ENCODE measurements around the gene CDS1. TPM values are rescaled to one million over a fixed set of nuclear protein-coding genes. Genes with fewer than 3 reads are reported as not detected.
"Not testable (repeated sequence)": the region's sequence is repeated elsewhere in the genome, so short reads cannot be mapped to it uniquely, and the experiment has no call there.

Gene CDS1
- total and polyA plus RNA-seq, 10 donors = 0.15 to 3.8 (median 1.4) TPM

- TF ChIP-seq POLR2AphosphoS5 (IDR thresholded peaks at IDR 0.05) (peak in 1 of 3 donors; percentile 48), CTCF (IDR thresholded peaks at IDR 0.05 in 8 of 11, conservative IDR thresholded peaks at IDR 0.05 in 3 of 11) (no peak), POLR2A (IDR thresholded peaks at IDR 0.05) (no peak)
- WGBS, 5 donors = 81 to 95% (median 92%) methylated on average over 10 to 14 of the region's 14 CpGs
- no peaks in the 10 kb centered on the region for H3K27me3 ChIP-seq (replicated peaks in 1 of 7)
- no peaks in the 10 kb centered on the region for H3K9me3 ChIP-seq
- no peak for DNase-seq
- peaks cover 0 to 100% (median 51%) of the 10 kb centered on the region in 6 donors for H3K36me3 ChIP-seq
- intact Hi-C loops (cut with DNase I; ENCODE audit: low total_unique reads) = no loop called here
- no peak overlapping the region for H3K27ac ChIP-seq
- no peak overlapping the region for H3K4me3 ChIP-seq
- peaks cover 0 to 19% (median 5%) of the 10 kb centered on the region in 6 donors for H3K4me1 ChIP-seq
These were observed 96.2 kb downstream of the CDS1 start for GRCh38 chr4:84678976-84679744.

GRCh38 chr4:84680956-84681355 is 98.0 kb downstream of the CDS1 start:
- Histone ChIP-seq H3K27ac (no peak overlapping the region), H3K4me3 (no peak overlapping the region), H3K9me3 (no peaks in the 10 kb centered on the region), H3K27me3 (replicated peaks in 1 of 7) (no peaks in the 10 kb centered on the region), H3K4me1 (peaks cover 0 to 19% (median 5%) of the 10 kb centered on the region in 6 donors), H3K36me3 (peaks cover 0 to 100% (median 46%) of the 10 kb centered on the region in 6 donors)
- intact Hi-C loops (cut with DNase I; ENCODE audit: low total_unique reads) = no loop called here
- 73 to 95% (median 82%) methylated on average over 4 of the region's 4 CpGs for WGBS, 5 donors
- no peak for DNase-seq
- no peak for TF ChIP-seq POLR2AphosphoS5 (IDR thresholded peaks at IDR 0.05)
- TF ChIP-seq POLR2A (IDR thresholded peaks at IDR 0.05) = no peak
- no peak for TF ChIP-seq CTCF (IDR thresholded peaks at IDR 0.05 in 8 of 11, conservative IDR thresholded peaks at IDR 0.05 in 3 of 11)

- 54 to 63% (median 60%) methylated on average over 2 of the region's 2 CpGs for WGBS, 5 donors
- TF ChIP-seq POLR2AphosphoS5 (IDR thresholded peaks at IDR 0.05) (no peak), POLR2A (IDR thresholded peaks at IDR 0.05) (no peak), CTCF (IDR thresholded peaks at IDR 0.05 in 8 of 11, conservative IDR thresholded peaks at IDR 0.05 in 3 of 11) (no peak)
- peak overlapping the region in 2 of 8 donors; percentile 12 to 40 for H3K27ac ChIP-seq
- no peaks in the 10 kb centered on the region for H3K27me3 ChIP-seq (replicated peaks in 1 of 7)
- peaks cover 0 to 19% (median 5%) of the 10 kb centered on the region in 6 donors for H3K4me1 ChIP-seq
- intact Hi-C loops (cut with DNase I; ENCODE audit: low total_unique reads) = no loop called here
- H3K4me3 ChIP-seq = no peak overlapping the region
- H3K36me3 ChIP-seq = peaks cover 0 to 100% (median 40%) of the 10 kb centered on the region in 6 donors
- no peak for DNase-seq
- H3K9me3 ChIP-seq = no peaks in the 10 kb centered on the region
These were observed 98.8 kb downstream of the CDS1 start for GRCh38 chr4:84681486-84682274.

GRCh38 chr4:84682661-84683060 is 99.7 kb downstream of the CDS1 start:
- H3K9me3 ChIP-seq; intact Hi-C loops (cut with DNase I; ENCODE audit: low total_unique reads); H3K4me3 ChIP-seq; H3K27me3 ChIP-seq (replicated peaks in 1 of 7); DNase-seq: not testable (repeated sequence)
- WGBS, 5 donors = 81 to 92% (median 85%) methylated on average over 4 of the region's 4 CpGs
- Histone ChIP-seq H3K36me3 (peaks cover 0 to 100% (median 32%) of the 10 kb centered on the region in 6 donors), H3K4me1 (peaks cover 0 to 19% (median 5%) of the 10 kb centered on the region in 6 donors), H3K27ac (peak overlapping the region in 1 of 8 donors; percentile 40)

Measured in spleen (tissue), 11 donors.